Measurements from ENCODE around the gene GTF2IRD1.
"Not testable (repeated sequence)": the region's sequence is repeated elsewhere in the genome, so short reads cannot be mapped to it uniquely, and the experiment has no call there.

GTF2IRD1 gene

DNA sequence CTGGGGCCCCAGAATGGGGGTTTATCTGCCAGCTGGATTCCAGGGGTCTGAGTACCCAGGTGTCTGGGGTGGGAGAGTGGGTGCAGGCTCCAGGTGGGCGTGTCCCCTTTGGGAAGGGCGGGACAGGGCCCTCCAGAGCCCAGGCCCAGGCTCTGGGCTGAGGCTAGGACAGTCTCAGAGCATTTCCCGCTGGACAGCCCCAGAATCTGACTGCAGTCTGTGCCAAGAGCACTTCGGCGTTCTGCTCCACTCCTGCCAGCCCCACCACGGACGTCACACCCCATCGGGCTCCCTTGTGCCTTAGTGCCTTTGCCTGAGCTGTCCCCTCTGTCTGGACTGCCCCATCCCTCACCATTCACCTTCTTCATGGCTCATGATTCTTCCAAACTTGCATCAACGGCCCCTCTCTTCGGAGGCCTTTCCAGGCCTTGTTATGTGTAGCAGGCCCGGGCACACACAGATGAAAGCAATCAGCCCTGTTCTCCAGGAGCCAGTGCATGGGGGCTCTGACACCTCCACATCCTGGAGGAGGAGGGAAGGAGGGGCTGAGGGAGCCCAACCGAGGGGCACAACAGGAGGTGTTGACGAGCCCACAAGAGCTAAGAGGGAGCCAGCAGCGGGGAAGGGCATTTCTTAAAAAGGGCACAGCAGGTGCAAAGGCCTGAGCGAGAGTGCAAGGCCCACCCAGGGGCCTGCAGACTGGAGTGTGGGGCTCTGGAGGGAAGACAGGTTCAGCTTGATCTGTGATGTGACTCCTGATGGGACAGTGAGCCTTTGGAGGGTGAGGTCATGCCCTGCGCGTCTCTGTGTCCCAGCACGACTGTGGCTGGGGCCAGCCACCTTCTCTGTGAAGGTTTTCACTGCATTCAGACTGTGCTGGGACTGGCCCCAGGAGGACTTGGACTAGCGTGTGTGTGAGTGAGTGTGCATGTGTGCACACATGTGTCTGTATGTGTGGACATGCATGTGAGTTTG is 41.7 kb downstream of the GTF2IRD1 start:
- DNase-seq (ENCODE audit: low read depth), result no peak
- TF ChIP-seq, protein P1, sequence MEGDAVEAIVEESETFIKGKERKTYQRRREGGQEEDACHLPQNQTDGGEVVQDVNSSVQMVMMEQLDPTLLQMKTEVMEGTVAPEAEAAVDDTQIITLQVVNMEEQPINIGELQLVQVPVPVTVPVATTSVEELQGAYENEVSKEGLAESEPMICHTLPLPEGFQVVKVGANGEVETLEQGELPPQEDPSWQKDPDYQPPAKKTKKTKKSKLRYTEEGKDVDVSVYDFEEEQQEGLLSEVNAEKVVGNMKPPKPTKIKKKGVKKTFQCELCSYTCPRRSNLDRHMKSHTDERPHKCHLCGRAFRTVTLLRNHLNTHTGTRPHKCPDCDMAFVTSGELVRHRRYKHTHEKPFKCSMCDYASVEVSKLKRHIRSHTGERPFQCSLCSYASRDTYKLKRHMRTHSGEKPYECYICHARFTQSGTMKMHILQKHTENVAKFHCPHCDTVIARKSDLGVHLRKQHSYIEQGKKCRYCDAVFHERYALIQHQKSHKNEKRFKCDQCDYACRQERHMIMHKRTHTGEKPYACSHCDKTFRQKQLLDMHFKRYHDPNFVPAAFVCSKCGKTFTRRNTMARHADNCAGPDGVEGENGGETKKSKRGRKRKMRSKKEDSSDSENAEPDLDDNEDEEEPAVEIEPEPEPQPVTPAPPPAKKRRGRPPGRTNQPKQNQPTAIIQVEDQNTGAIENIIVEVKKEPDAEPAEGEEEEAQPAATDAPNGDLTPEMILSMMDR (IDR thresholded peaks at IDR 0.05; ENCODE audit: control insufficient read depth, extremely low read depth, insufficient read depth), result no peak
- H3K4me3 ChIP-seq (ENCODE audit: low read depth, low read length), result no peak overlapping the region

DNA sequence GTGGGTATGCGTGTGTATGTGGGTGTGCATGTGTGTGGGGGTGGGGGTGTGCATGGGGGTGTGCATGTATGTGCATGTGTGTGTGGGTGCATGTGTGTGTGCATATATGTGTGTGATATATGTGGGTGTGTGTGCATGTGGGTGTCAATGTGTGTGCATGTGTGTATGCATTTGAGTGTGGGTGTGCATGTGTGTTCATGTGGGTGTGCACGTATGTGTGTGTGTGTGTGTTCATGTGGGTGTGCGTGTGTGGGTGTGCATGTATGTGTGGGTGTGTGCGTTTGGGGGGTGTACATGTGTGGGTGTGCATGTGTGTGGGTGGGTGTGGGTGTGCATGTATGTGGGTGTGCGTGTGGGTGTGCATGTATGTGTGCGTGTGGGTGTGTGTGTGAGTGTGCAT is 42.6 kb downstream of the GTF2IRD1 start:
- H3K4me3 ChIP-seq (ENCODE audit: low read depth, low read length), result no peak overlapping the region
- TF ChIP-seq, protein P1 (IDR thresholded peaks at IDR 0.05; ENCODE audit: control insufficient read depth, extremely low read depth, insufficient read depth), result no peak
- DNase-seq (ENCODE audit: low read depth), result no peak

DNA sequence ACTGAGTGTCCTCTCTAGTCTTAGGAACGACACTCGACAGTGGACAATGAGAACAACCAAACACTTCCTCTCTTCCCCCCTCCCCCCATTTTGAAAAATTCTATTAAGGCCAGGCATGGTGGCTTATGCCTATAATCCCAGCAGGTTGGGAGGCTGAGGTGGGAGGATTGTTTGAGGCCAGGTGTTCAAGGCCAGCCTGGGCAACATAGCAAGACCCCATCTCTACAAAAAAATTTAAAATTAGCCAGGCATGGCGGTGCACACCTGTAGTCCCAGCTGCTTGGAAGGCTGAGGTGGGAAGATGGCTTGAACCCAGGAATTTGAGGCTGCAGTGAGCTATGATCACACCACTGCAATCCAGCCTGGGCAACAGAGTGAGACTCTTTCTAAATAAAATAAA is 43.1 kb downstream of the GTF2IRD1 start:
- H3K4me3 ChIP-seq (ENCODE audit: low read depth, low read length); DNase-seq (ENCODE audit: low read depth): not testable (repeated sequence)

DNA sequence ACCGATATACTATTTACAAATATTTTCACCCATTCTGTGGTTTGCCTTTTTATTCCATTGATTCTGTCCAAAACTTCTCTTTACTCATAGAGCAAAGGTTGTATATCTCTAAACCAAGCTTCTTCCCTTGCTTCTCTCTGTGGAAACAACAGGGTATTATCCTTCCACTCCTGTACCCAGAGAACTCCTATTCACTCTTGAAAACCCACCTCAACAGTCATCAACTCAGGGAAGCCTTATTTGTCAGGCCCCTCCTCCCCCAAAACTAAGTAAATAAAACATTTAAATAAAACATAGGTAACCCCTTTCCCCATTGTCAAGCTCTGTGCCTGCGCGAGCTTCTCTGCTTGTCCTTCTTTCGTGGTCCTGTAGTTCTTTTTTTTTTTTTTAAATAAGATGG is 44.6 kb downstream of the GTF2IRD1 start:
- TF ChIP-seq, protein P1 (IDR thresholded peaks at IDR 0.05; ENCODE audit: control insufficient read depth, extremely low read depth, insufficient read depth), result no peak
- H3K4me3 ChIP-seq (ENCODE audit: low read depth, low read length), result no peak overlapping the region
- no peak for DNase-seq (ENCODE audit: low read depth)

DNA sequence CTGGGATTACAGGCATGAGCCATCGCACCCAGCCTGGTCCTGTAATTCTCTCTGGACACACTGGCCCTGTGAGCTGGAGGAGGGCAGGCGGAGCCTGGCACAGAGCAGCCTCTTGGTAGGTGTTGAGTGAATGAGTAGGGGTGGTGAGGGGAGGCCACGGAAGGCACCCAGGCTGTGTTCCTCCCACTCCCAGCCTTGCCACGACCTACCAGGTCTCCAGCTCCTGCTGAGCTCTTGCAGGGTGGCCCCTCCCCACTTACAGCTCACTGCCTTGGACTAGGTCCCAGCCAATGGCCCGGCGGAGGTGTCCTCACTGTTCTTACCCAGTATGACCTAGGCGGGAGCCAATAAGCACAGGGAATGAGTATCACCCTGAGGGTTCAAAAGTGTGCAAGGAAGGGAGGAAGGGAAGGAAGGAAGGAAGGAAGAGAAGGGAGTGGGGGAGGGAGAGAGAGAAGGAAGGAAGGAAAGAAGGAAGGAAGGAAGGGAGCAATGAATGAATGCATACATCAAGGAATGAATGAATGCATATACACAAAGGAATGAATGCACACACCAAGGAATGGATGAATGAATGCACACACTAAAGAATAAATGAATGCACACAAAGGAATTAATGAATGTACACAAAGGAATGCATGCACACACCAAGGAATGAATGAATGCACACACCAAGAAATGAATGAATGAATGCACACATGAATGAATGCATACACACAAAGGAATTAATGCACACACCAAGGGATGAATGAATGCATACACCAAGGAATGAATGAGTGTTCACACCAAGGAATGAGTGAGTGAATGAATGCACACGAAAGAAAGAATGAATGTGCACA is 45.5 kb downstream of the GTF2IRD1 start:
- no peak for DNase-seq (ENCODE audit: low read depth)
- TF ChIP-seq, protein P1 (IDR thresholded peaks at IDR 0.05; ENCODE audit: control insufficient read depth, extremely low read depth, insufficient read depth), result no peak
- no peak overlapping the region for H3K4me3 ChIP-seq (ENCODE audit: low read depth, low read length)

DNA sequence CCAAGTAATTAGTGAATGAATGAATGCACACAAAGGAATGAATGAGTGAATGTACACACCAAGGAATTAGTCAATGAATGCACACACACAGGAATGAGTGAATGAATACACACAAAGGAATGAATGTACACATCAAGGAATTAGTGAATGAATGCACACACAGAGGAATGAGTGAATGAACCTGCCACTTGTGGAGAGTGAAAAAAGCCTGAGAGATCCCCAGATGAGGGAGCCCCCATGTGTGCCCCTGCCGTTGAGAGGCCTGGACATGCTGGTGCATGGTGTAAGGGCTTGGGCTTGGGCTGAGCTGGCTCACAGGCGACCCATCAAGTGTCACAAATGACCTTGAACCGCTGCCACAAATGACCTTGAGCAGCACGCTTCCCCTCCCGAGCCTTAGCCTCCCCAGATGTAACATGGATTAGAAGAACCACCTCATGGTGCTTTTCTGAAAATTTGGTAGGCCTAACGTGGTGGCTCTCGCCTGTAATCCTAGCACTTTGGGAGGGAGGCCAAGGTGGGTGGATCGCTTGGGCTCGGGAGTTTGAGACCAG is 46.2 kb downstream of the GTF2IRD1 start:
- DNase-seq (ENCODE audit: low read depth), result no peak
- TF ChIP-seq, protein P1 (IDR thresholded peaks at IDR 0.05; ENCODE audit: control insufficient read depth, extremely low read depth, insufficient read depth), result no peak
- no peak overlapping the region for H3K4me3 ChIP-seq (ENCODE audit: low read depth, low read length)

DNA sequence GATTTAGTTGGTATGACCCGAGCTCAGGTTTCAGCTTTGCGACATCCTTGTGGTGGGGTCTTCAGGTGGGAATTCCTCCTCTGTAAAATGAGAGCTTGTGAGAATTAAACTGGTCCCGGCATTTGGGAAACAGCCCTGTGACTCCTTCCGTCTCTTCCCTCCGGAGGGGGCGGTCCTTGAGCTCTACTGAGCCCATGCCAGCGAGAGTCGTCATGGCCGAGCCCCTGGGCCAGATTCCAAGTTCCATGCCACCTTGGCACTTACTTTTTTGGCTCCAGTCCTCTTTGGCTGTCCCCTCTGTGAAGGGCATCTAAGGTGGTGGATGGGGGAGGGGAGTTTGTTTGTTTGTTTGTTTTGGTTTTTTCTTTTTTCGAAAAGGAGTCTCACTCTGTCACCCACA is 47.6 kb downstream of the GTF2IRD1 start:
- H3K4me3 ChIP-seq (ENCODE audit: low read depth, low read length), result peak overlapping the region; percentile 18; the same call in 1 of the 2 replicates
- DNase-seq (ENCODE audit: low read depth), result peak; percentile 59
- TF ChIP-seq, protein P1 (IDR thresholded peaks at IDR 0.05; ENCODE audit: control insufficient read depth, extremely low read depth, insufficient read depth), result no peak

Data from LNCaP clone FGC (cell line).